ENCODE measurements around the gene SLC6A3.
"Not testable (repeated sequence)": the region's sequence is repeated elsewhere in the genome, so short reads cannot be mapped to it uniquely, and the experiment has no call there.

- not testable (repeated sequence) for TF ChIP-seq PHF8 (CRISPR knock-in tag; IDR thresholded peaks at IDR 0.05); MTERF4 (CRISPR knock-in tag; IDR thresholded peaks at IDR 0.05); TGIF2 (CRISPR knock-in tag; IDR thresholded peaks at IDR 0.05); TAF1 (CRISPR knock-in tag; IDR thresholded peaks at IDR 0.05); ATF7 (IDR thresholded peaks at IDR 0.05); ATF7 (CRISPR knock-in tag; IDR thresholded peaks at IDR 0.05); CTCF (CRISPR knock-in tag; IDR thresholded peaks at IDR 0.05); ZNF335 (CRISPR knock-in tag; IDR thresholded peaks at IDR 0.05); NCOA1 (CRISPR knock-in tag; IDR thresholded peaks at IDR 0.05); FOSL1 (CRISPR knock-in tag; IDR thresholded peaks at IDR 0.05; ENCODE audit: borderline replicate concordance); RXRA (CRISPR knock-in tag; IDR thresholded peaks at IDR 0.05); MYC (CRISPR knock-in tag; IDR thresholded peaks at IDR 0.05; ENCODE audit: borderline replicate concordance); FOXP4 (CRISPR knock-in tag; IDR thresholded peaks at IDR 0.05); STAG1 (CRISPR knock-in tag; IDR thresholded peaks at IDR 0.05); TCF12 (IDR thresholded peaks at IDR 0.05); TCF12 (CRISPR knock-in tag; IDR thresholded peaks at IDR 0.05)
Observed at GRCh38 chr5:1371972-1372342, 73.3 kb downstream of the SLC6A3 start.
